H1 (cell line): ENCODE measurements around the gene KLK12. TPM values are rescaled to one million over a fixed set of nuclear protein-coding genes. Genes with fewer than 3 reads are reported as not detected.

Source experiments
- CTCF ChIA-PET: fragments of 300-600 bp; sonication (Branson Sonifier 250); formaldehyde crosslinking; loops from one replicate; lab custom pipeline; 2021; ENCODE audit not compliant: partially characterized antibody; lab: Charles Lee
- POLR2A ChIA-PET: fragments of 300-600 bp; sonication (Branson Sonifier 250); formaldehyde crosslinking; loops from one replicate; lab custom pipeline; 2021; ENCODE audit warnings: inconsistent platforms; ENCODE audit not compliant: partially characterized antibody; lab: Charles Lee
- DNase-seq, 2 experiments: peaks; one replicate each; pipeline versions ENCODE4 v3.0.0 to v3.0.0-alpha.2; 2010 to 2022; ENCODE audit warnings: low spot score in 2 of 2, low read depth in 1 of 2, mixed read lengths in 1 of 2
- FAIRE-seq: peaks from 2 replicates; lab custom pipeline; 2011; peaks lifted over from hg19 to GRCh38; lab: Jason Lieb, UNC
- H2AFZ ChIP-seq: 2 replicates; pipeline ENCODE4 v1.8.1; 2012; ENCODE audit warnings: low read length, inconsistent platforms
- H2AK5ac ChIP-seq: 2 replicates; pipeline ENCODE4 v1.6.1; 2013; ENCODE audit warnings: low read depth, low read length
- H2BK120ac ChIP-seq: replicated peaks from 2 replicates; pipeline ENCODE3; 2013; ENCODE audit warnings: low read depth, low read length, inconsistent platforms
- H2BK12ac ChIP-seq: 2 replicates; pipeline ENCODE4 v1.6.1; 2013; ENCODE audit warnings: low read depth, low read length
- H2BK15ac ChIP-seq: 2 replicates; pipeline ENCODE4 v1.6.1; 2013; ENCODE audit warnings: low read length
- H2BK20ac ChIP-seq: 2 replicates; pipeline ENCODE4 v1.6.1; 2013; ENCODE audit warnings: low read length
- H2BK5ac ChIP-seq: 2 replicates; pipeline ENCODE4 v1.6.1; 2013; ENCODE audit warnings: low read depth, low read length
- H3K14ac ChIP-seq: 2 replicates; pipeline ENCODE4 v1.6.1; 2013; ENCODE audit warnings: inconsistent platforms; ENCODE audit not compliant: insufficient read length
- H3K18ac ChIP-seq: 2 replicates; pipeline ENCODE4 v1.6.1; 2013; ENCODE audit warnings: low read length; ENCODE audit errors: extremely low read depth
- H3K23ac ChIP-seq: 2 replicates; pipeline ENCODE4 v1.6.1; 2013; ENCODE audit warnings: inconsistent platforms; ENCODE audit not compliant: insufficient read length
- H3K23me2 ChIP-seq: 2 replicates; pipeline ENCODE4 v1.6.1; 2013; ENCODE audit warnings: low read depth, low read length
- H3K27ac ChIP-seq: 2 replicates; pipeline ENCODE4 v1.6.1; 2011; ENCODE audit warnings: low read depth, low read length, inconsistent platforms
- H3K27me3 ChIP-seq, 4 experiments: replicated peaks in 1 of 4; 1 replicate in 1 of 4; 2 replicates in 3 of 4; pipeline versions ENCODE4 v1.6.1 to v1.8.1; 2011 to 2013; ENCODE audit warnings: low read length in 3 of 4, mild to moderate bottlenecking in 3 of 4, inconsistent platforms in 2 of 4, mixed read lengths in 2 of 4, moderate library complexity in 1 of 4; ENCODE audit not compliant: control insufficient read depth in 3 of 4, insufficient read depth in 3 of 4; ENCODE audit errors: extremely low read depth in 1 of 4
- H3K36me3 ChIP-seq, 4 experiments: 2 replicates each; pipeline versions ENCODE4 v1.6.1 to v1.8.1; 2011 to 2013; ENCODE audit warnings: mild to moderate bottlenecking in 4 of 4, low read length in 3 of 4, moderate library complexity in 2 of 4, control low read depth in 1 of 4, inconsistent platforms in 1 of 4; ENCODE audit not compliant: insufficient read depth in 4 of 4, control insufficient read depth in 2 of 4
- H3K4ac ChIP-seq: replicated peaks from 2 replicates; pipeline ENCODE3; 2013; ENCODE audit warnings: low read length, low read depth, mixed read lengths, inconsistent platforms; ENCODE audit not compliant: insufficient read length
- H3K4me1 ChIP-seq, 4 experiments: replicated peaks in 1 of 4; 1 replicate in 1 of 4; 2 replicates in 3 of 4; pipeline versions ENCODE4 v1.6.1 to v1.8.1; 2011 to 2013; ENCODE audit warnings: low read length in 3 of 4, inconsistent platforms in 2 of 4, mixed read lengths in 1 of 4; ENCODE audit not compliant: insufficient read depth in 4 of 4, control insufficient read depth in 3 of 4
- H3K4me2 ChIP-seq, 2 experiments: 2 replicates each; pipeline versions ENCODE4 v1.6.1 to v1.8.1; 2011 to 2013; ENCODE audit warnings: low read depth in 2 of 2, low read length in 2 of 2, control low read depth in 1 of 2, inconsistent platforms in 1 of 2, mild to moderate bottlenecking in 1 of 2; ENCODE audit not compliant: insufficient read depth in 1 of 2
- H3K4me3 ChIP-seq, 4 experiments: fragments of 200-600, 300-600 bp in 1 of 4; sonication (generic), shearing (Covaris generic), sonication (Bioruptor Twin) in 1 of 4; 2 replicates each; pipeline versions ENCODE4 v1.5.1 to v1.8.1; 2011 to 2016; ENCODE audit warnings: low read length in 4 of 4, low read depth in 3 of 4, control low read depth in 2 of 4, inconsistent platforms in 2 of 4, mild to moderate bottlenecking in 2 of 4, mixed read lengths in 1 of 4, moderate library complexity in 1 of 4; ENCODE audit not compliant: insufficient read depth in 2 of 4; ENCODE audit errors: extremely low read depth in 1 of 4
- H3K56ac ChIP-seq: replicated peaks from 2 replicates; pipeline ENCODE3; 2013; ENCODE audit warnings: low read depth, mild to moderate bottlenecking, mixed read lengths, low read length, inconsistent platforms; ENCODE audit not compliant: insufficient read length
- H3K79me1 ChIP-seq: 2 replicates; pipeline ENCODE4 v1.6.1; 2013; ENCODE audit warnings: low read depth, low read length, control low read depth
- H3K79me2 ChIP-seq, 2 experiments: 2 replicates each; pipeline versions ENCODE4 v1.6.1 to v1.8.1; 2012 to 2013; ENCODE audit warnings: low read length in 2 of 2, mild to moderate bottlenecking in 2 of 2, inconsistent platforms in 1 of 2; ENCODE audit not compliant: insufficient read depth in 2 of 2, control insufficient read depth in 1 of 2
- H3K9ac ChIP-seq, 4 experiments: replicated peaks in 1 of 4; 1 replicate in 1 of 4; 2 replicates in 3 of 4; pipeline versions ENCODE4 v1.6.1 to v1.8.1; 2011 to 2013; ENCODE audit warnings: low read depth in 3 of 4, low read length in 3 of 4, control low read depth in 2 of 4, mild to moderate bottlenecking in 2 of 4, moderate library complexity in 2 of 4, inconsistent platforms in 1 of 4; ENCODE audit errors: extremely low read depth in 1 of 4
- H3K9me3 ChIP-seq, 2 experiments: 2 replicates each; pipeline versions ENCODE4 v1.6.1 to v1.8.1; 2012 to 2013; ENCODE audit warnings: mild to moderate bottlenecking in 2 of 2, moderate library complexity in 2 of 2, control low read depth in 1 of 2, inconsistent platforms in 1 of 2, low read depth in 1 of 2, low read length in 1 of 2, mixed read lengths in 1 of 2; ENCODE audit not compliant: insufficient read depth in 2 of 2
- H4K20me1 ChIP-seq, 2 experiments: replicated peaks in 1 of 2; 2 replicates each; pipeline versions ENCODE3 to v1.8.1; 2011 to 2013; ENCODE audit warnings: inconsistent platforms in 2 of 2, low read length in 2 of 2, mild to moderate bottlenecking in 1 of 2; ENCODE audit not compliant: insufficient read depth in 2 of 2, control insufficient read depth in 1 of 2
- H4K5ac ChIP-seq: 2 replicates; pipeline ENCODE4 v1.6.1; 2013; ENCODE audit warnings: low read length, low read depth, mixed read lengths, inconsistent platforms; ENCODE audit not compliant: insufficient read length
- H4K8ac ChIP-seq: 2 replicates; pipeline ENCODE4 v1.8.0; 2013; ENCODE audit warnings: mild to moderate bottlenecking, moderate library complexity, low read length, inconsistent platforms; ENCODE audit not compliant: insufficient read depth; ENCODE audit errors: extremely low read depth
- H4K91ac ChIP-seq: replicated peaks from 2 replicates; pipeline ENCODE3; 2013; ENCODE audit warnings: low read length, mixed read lengths, inconsistent platforms; ENCODE audit not compliant: insufficient read length
- ASH2L ChIP-seq: fragments of 200-600, 300-600 bp; sonication (generic); IDR thresholded peaks from one replicate; pipeline ENCODE4 v1.7.1; 2017; ENCODE audit warnings: low read length
- BCL11A ChIP-seq, 2 experiments: IDR thresholded peaks; one replicate each; pipeline ENCODE4 v1.6.1; 2011; ENCODE audit warnings: low read depth in 2 of 2, low read length in 2 of 2, mild to moderate bottlenecking in 2 of 2
- BRCA1 ChIP-seq: IDR thresholded peaks from 2 replicates; pipeline ENCODE4 v1.6.1; 2012; ENCODE audit warnings: low read depth, low read length, improper control_type of control experiment
- CTCF ChIP-seq, 3 experiments: IDR thresholded peaks; 1 replicate in 2 of 3; 2 replicates in 1 of 3; pipeline versions ENCODE4 v1.5.1 to v1.6.1; 2011; ENCODE audit warnings: low read length in 3 of 3, mild to moderate bottlenecking in 3 of 3, inconsistent platforms in 2 of 3, low read depth in 1 of 3, moderate library complexity in 1 of 3; ENCODE audit not compliant: insufficient read depth in 1 of 3; ENCODE audit errors: control extremely low read depth in 1 of 3
- KDM5A ChIP-seq: fragments of 200-600 bp; IDR thresholded peaks from 2 replicates; pipeline ENCODE4 v1.7.1; 2012; ENCODE audit warnings: mild to moderate bottlenecking, low read length, inconsistent platforms, mixed read lengths
- NRF1 ChIP-seq: IDR thresholded peaks from 2 replicates; pipeline ENCODE4 v1.6.1; 2011; ENCODE audit warnings: mild to moderate bottlenecking, low read depth, low read length, improper control_type of control experiment
- PHF8 ChIP-seq: fragments of 200-600 bp; sonication (generic); conservative IDR thresholded peaks from 2 replicates; pipeline ENCODE4 v1.7.1; 2012; ENCODE audit warnings: low read depth, mild to moderate bottlenecking, inconsistent platforms, low read length, moderate library complexity
- SIN3A ChIP-seq, 2 experiments: IDR thresholded peaks in 1 of 2; conservative IDR thresholded peaks in 1 of 2; 2 replicates each; pipeline ENCODE4 v1.6.1; 2011 to 2012; ENCODE audit warnings: low read length in 2 of 2, improper control_type of control experiment in 1 of 2, low read depth in 1 of 2, mild to moderate bottlenecking in 1 of 2
- SP2 ChIP-seq: IDR thresholded peaks from 2 replicates; pipeline ENCODE4 v1.6.1; 2012; ENCODE audit warnings: mild to moderate bottlenecking, low read length, inconsistent platforms
- SRF ChIP-seq: IDR thresholded peaks from 2 replicates; pipeline ENCODE4 v1.6.1; 2011; ENCODE audit warnings: mild to moderate bottlenecking, low read depth, low read length, moderate library complexity
- WGBS, 2 experiments: shearing (Covaris generic) in 1 of 2; methylation state at CpG; one replicate each; pipeline versions ENCODE4 v1.1.6 to v1.1.7; 2013 to 2015; ENCODE audit warnings: low lambda C conversion rate in 2 of 2, mixed read lengths in 2 of 2, inconsistent platforms in 1 of 2, low coverage in 1 of 2, missing lambda C conversion rate in 1 of 2; ENCODE audit not compliant: insufficient replicate concordance in 2 of 2, insufficient coverage in 1 of 2, insufficient read length in 1 of 2; ENCODE audit errors: extremely low coverage in 1 of 2, missing lambda C conversion rate in 1 of 2; 5-methylcytosine and 5-hydroxymethylcytosine counted together
- polyA plus RNA-seq, 7 experiments: library from polyadenylated mRNA; depleted of rRNA in 3 of 7; stranded (reverse) in 5 of 7; unstranded in 2 of 7; fragments of >200 nt in 5 of 7; fragments of 200-250 nt in 2 of 7; gene quantifications; 1 replicate in 5 of 7; 2 replicates in 1 of 7; 4 replicates in 1 of 7; pipeline versions ENCODE4 v1.2.1 to v1.2.3, GENCODE V29; 2011 to 2013; ENCODE audit warnings: missing spikeins in 2 of 7, mixed read lengths in 2 of 7
- total RNA-seq: library from RNA; stranded (reverse); fragmentation: NEBNext Ultra II Directional; extraction: Animal tissue kit (Norgen Biotek cat#: 25700); gene quantifications from 2 replicates; pipeline ENCODE4 v1.2.1, GENCODE V29; 2021

The KLK12 gene
- total and polyA plus RNA-seq, 2 of the 8 experiments (the other 6 are each of a cell fraction or from before 2014, with no cell fraction given), result 0.24 TPM; not detected in 1

GRCh38 chr19:51009061-51009891 lies 25.5 kb downstream of the KLK12 start:
- no peak for DNase-seq
- POLR2A ChIA-PET, result no interaction called here
- TF ChIP-seq SRF (no peak), BCL11A (IDR thresholded peaks at IDR 0.05; ENCODE audit: low read depth in 2 of 2, low read length in 2 of 2) (no peak), PHF8 (no peak), BRCA1 (no peak), CTCF (IDR thresholded peaks at IDR 0.05; ENCODE audit: control extremely low read depth in 1 of 3, insufficient read depth in 1 of 3, low read depth in 1 of 3, low read length in 3 of 3) (no peak), NRF1 (no peak), SP2 (no peak), ASH2L (no peak), KDM5A (no peak), SIN3A (conservative IDR thresholded peaks at IDR 0.05 in 1 of 2, IDR thresholded peaks at IDR 0.05 in 1 of 2; ENCODE audit: low read depth in 1 of 2, low read length in 2 of 2) (no peak)

More at GRCh38 chr19:51009061-51009891, 25.5 kb downstream of the KLK12 start:
- Histone ChIP-seq H4K5ac (no peak overlapping the region), H4K8ac (no peak overlapping the region), H3K27me3 (no peaks in the 10 kb centered on the region), H4K91ac (peak overlapping the region; percentile 54), H3K9ac (no peak overlapping the region; a peak in 1 of 7 replicates), H2AK5ac (no peak overlapping the region), H3K36me3 (no peaks in the 10 kb centered on the region), H3K14ac (no peak overlapping the region), H3K56ac (no peak overlapping the region), H3K4ac (no peak overlapping the region), H2BK20ac (no peak overlapping the region), H2BK15ac (no peak overlapping the region), H3K79me1 (no peaks in the 10 kb centered on the region), H3K23ac (no peak overlapping the region), H3K9me3 (no peaks in the 10 kb centered on the region), H3K4me2 (no peak overlapping the region), H3K18ac (no peak overlapping the region; the same call in 1 of the 2 replicates), H4K20me1 (no peaks in the 10 kb centered on the region), H2BK5ac (no peak overlapping the region), H3K23me2 (no peaks in the 10 kb centered on the region), H3K4me3 (no peak overlapping the region), H2BK120ac (no peak overlapping the region), H2BK12ac (no peak overlapping the region), H3K79me2 (no peaks in the 10 kb centered on the region), H3K27ac (no peak overlapping the region), H2AFZ (no peak overlapping the region), H3K4me1 (no peaks in the 10 kb centered on the region)
- CTCF ChIA-PET, result no interaction called here
- 86% methylated on average over 17 of the region's 19 CpGs; no CpG with 5 or more reads in 1 of the 2 experiments for WGBS, 2 experiments
- FAIRE-seq, result no peak
